Neural cell (in vitro differentiated cells): ENCODE results near the gene COPB2. TPM values are rescaled to one million over a fixed set of nuclear protein-coding genes. Genes with fewer than 3 reads are reported as not detected.

ENCODE experiments used
- H2AFZ ChIP-seq: fragments of 200-600, 300-800 bp; sonication (generic), shearing (Covaris generic); 2 replicates; pipeline ENCODE4 v1.6.0; 2014; ENCODE audit warnings: low read depth, mild to moderate bottlenecking, antibody characterized with exemption, low read length, moderate library complexity
- H3F3A ChIP-seq: fragments of 200-600 bp; shearing (Covaris generic); 2 replicates; pipeline ENCODE4 v1.6.1; 2016; ENCODE audit warnings: mild to moderate bottlenecking, moderate library complexity, mixed read lengths, antibody characterized with exemption, low read length; ENCODE audit not compliant: insufficient read depth, poor library complexity, severe bottlenecking
- H3K27ac ChIP-seq: fragments of 200-600, 300-800 bp; sonication (generic), shearing (Covaris generic); 2 replicates; pipeline ENCODE4 v1.5.1; 2014; ENCODE audit warnings: mild to moderate bottlenecking, low read length, moderate library complexity
- H3K27me3 ChIP-seq: fragments of 300-800, 200-600 bp; sonication (generic), shearing (Covaris generic); 2 replicates; pipeline ENCODE4 v1.6.0; 2014; ENCODE audit warnings: mild to moderate bottlenecking, low read depth, low read length, moderate library complexity; ENCODE audit not compliant: insufficient read depth
- H3K36me3 ChIP-seq: fragments of 300-800, 200-600 bp; sonication (generic), shearing (Covaris generic); 2 replicates; pipeline ENCODE4 v1.5.1; 2014; ENCODE audit warnings: mild to moderate bottlenecking, antibody characterized with exemption, low read length, moderate library complexity; ENCODE audit not compliant: insufficient read depth
- H3K4me2 ChIP-seq: fragments of 300-800, 200-600 bp; sonication (generic), shearing (Covaris generic); 2 replicates; pipeline ENCODE4 v1.6.0; 2014; ENCODE audit warnings: mild to moderate bottlenecking, low read length
- H3K4me3 ChIP-seq: fragments of 300-800, 200-600 bp; sonication (generic), shearing (Covaris generic); 2 replicates; pipeline ENCODE4 v1.5.1; 2014; ENCODE audit warnings: mild to moderate bottlenecking, low read length, moderate library complexity
- H3K79me2 ChIP-seq: fragments of 200-600 bp; shearing (Covaris generic); replicated peaks from 2 replicates; pipeline ENCODE4 v1.6.0; 2014; ENCODE audit warnings: mild to moderate bottlenecking, low read length, moderate library complexity; ENCODE audit not compliant: insufficient read depth
- H3K9ac ChIP-seq: fragments of 300-800, 200-600 bp; sonication (generic), shearing (Covaris generic); 2 replicates; pipeline ENCODE4 v1.6.1; 2016; ENCODE audit warnings: mild to moderate bottlenecking, low read length, mixed read lengths
- H3K9me2 ChIP-seq: fragments of 200-600 bp; shearing (Covaris generic); 2 replicates; pipeline ENCODE4 v1.6.1; 2016; ENCODE audit warnings: mild to moderate bottlenecking, low read length, mixed read lengths; ENCODE audit not compliant: insufficient read depth
- H3K9me3 ChIP-seq: fragments of 200-600, 300-800 bp; sonication (generic), shearing (Covaris generic); 2 replicates; pipeline ENCODE4 v1.6.1; 2016; ENCODE audit warnings: mild to moderate bottlenecking, mixed run types, low read length, moderate library complexity, mixed read lengths
- H4K20me1 ChIP-seq: fragments of 200-600 bp; shearing (Covaris generic); 2 replicates; pipeline ENCODE4 v1.6.1; 2016; ENCODE audit warnings: mild to moderate bottlenecking, mixed run types; ENCODE audit not compliant: insufficient read depth
- CTCF ChIP-seq: fragments of 450-650 bp; IDR thresholded peaks from 2 replicates; pipeline ENCODE4 v1.5.1; 2014; ENCODE audit warnings: antibody characterized with exemption, mild to moderate bottlenecking, moderate library complexity; ENCODE audit not compliant: poor library complexity, severe bottlenecking
- EP300 ChIP-seq: fragments of 450-650 bp; conservative IDR thresholded peaks from 2 replicates; pipeline ENCODE4 v1.6.1; 2014; ENCODE audit warnings: antibody characterized with exemption, mild to moderate bottlenecking, moderate library complexity; ENCODE audit not compliant: poor library complexity, severe bottlenecking
- EZH2 ChIP-seq: fragments of 200-600, 300-800 bp; shearing (Covaris generic), sonication (generic); IDR thresholded peaks from 2 replicates; pipeline ENCODE4 v1.6.1; 2014; ENCODE audit warnings: antibody characterized with exemption, low read length, borderline replicate concordance, mild to moderate bottlenecking; ENCODE audit not compliant: insufficient read depth, poor library complexity, severe bottlenecking
- MXI1 ChIP-seq: fragments of 450-650 bp; conservative IDR thresholded peaks from 2 replicates; pipeline ENCODE4 v1.6.1; 2014; ENCODE audit warnings: antibody characterized with exemption, mild to moderate bottlenecking; ENCODE audit not compliant: poor library complexity, severe bottlenecking
- POLR2AphosphoS5 ChIP-seq: IDR thresholded peaks from 2 replicates; pipeline ENCODE4 v1.6.1; 2012
- RAD21 ChIP-seq: fragments of 450-650 bp; conservative IDR thresholded peaks from 2 replicates; pipeline ENCODE4 v1.6.1; 2014; ENCODE audit warnings: antibody characterized with exemption, mild to moderate bottlenecking, moderate library complexity
- REST ChIP-seq: IDR thresholded peaks from 2 replicates; pipeline ENCODE4 v1.6.1; 2012; ENCODE audit warnings: borderline replicate concordance
- SMC3 ChIP-seq: fragments of 450-650 bp; conservative IDR thresholded peaks from 2 replicates; pipeline ENCODE4 v1.6.1; 2014; ENCODE audit warnings: antibody characterized with exemption, mild to moderate bottlenecking, moderate library complexity; ENCODE audit not compliant: poor library complexity
- TAF1 ChIP-seq: IDR thresholded peaks from 2 replicates; pipeline ENCODE4 v1.6.1; 2012; ENCODE audit warnings: low read depth
- polyA plus RNA-seq: library from polyadenylated mRNA; depleted of rRNA; stranded (reverse); fragments of >200 nt; gene quantifications from 2 replicates; pipeline ENCODE4 v1.2.3, GENCODE V29; 2014

COPB2 gene
- polyA plus RNA-seq, 1 donor from 2014 or later, result 63.5 TPM

DNA sequence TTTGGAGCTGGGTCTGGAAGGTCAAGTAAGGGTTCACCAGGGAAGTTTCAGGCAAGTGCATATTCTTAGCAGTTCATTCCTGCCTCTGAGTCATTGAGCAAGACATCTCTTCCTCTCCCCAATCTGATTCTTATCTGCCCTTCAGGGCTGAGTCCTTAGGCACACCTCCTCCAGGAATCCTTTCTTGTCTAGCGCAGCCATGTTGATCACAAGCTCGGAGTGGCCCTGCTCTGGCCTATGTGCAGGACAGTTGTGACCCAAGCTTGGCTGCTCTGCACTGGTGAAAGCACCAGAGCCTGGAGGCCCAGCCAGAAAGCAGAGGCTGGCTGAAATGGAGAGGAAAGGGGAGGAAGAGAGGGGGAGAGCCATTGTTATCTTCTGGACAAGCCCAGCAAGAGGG lies 76.5 kb downstream of the COPB2 start:
- H3F3A ChIP-seq, result no peaks in the 10 kb centered on the region
- no peak overlapping the region for H2AFZ ChIP-seq
- no peaks in the 10 kb centered on the region for H3K27me3 ChIP-seq
- TF ChIP-seq CTCF, result no peak
- no peak for TF ChIP-seq REST
- no peak for TF ChIP-seq MXI1
- TF ChIP-seq SMC3, result no peak
- no peak for TF ChIP-seq EZH2
- no peak for TF ChIP-seq TAF1
- TF ChIP-seq EP300, result no peak
- H3K9ac ChIP-seq, result no peak overlapping the region
- H3K9me3 ChIP-seq, result no peaks in the 10 kb centered on the region
- no peak overlapping the region for H3K27ac ChIP-seq
- no peaks in the 10 kb centered on the region for H3K36me3 ChIP-seq
- no peaks in the 10 kb centered on the region for H3K9me2 ChIP-seq
- H3K4me3 ChIP-seq, result no peak overlapping the region
- H3K4me2 ChIP-seq, result no peak overlapping the region
- no peaks in the 10 kb centered on the region for H3K79me2 ChIP-seq
- H4K20me1 ChIP-seq, result no peaks in the 10 kb centered on the region

DNA sequence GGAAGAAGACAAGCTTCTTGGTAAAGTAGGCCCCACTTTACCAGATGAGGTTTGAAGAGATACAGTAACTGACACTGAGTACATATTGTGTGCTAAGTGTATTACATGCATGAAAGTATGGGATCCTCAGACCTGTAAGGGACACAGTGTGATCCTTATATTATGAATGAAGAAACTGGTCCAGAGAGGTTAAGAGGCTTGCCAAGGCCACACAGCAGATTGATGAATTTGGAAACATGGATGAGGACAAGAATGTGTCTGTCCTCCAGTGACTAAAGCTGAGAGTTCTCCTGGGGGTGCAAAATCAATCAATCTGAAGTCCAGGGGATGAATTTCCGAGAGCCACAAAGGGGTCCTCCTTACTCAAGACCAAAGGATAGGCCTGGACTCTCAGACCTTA lies 77.0 kb downstream of the COPB2 start:
- Histone ChIP-seq H3K27ac (no peak overlapping the region), H3F3A (no peaks in the 10 kb centered on the region), H3K4me2 (no peak overlapping the region), H4K20me1 (no peaks in the 10 kb centered on the region), H3K36me3 (no peaks in the 10 kb centered on the region), H3K9me2 (no peaks in the 10 kb centered on the region), H2AFZ (no peak overlapping the region), H3K79me2 (no peaks in the 10 kb centered on the region), H3K9me3 (no peaks in the 10 kb centered on the region), H3K27me3 (no peaks in the 10 kb centered on the region), H3K9ac (no peak overlapping the region), H3K4me3 (no peak overlapping the region)
- no peak for TF ChIP-seq REST
- TF ChIP-seq MXI1, result no peak
- TF ChIP-seq EZH2, result no peak
- TF ChIP-seq EP300, result no peak
- no peak for TF ChIP-seq RAD21
- TF ChIP-seq POLR2AphosphoS5, result no peak
- no peak for TF ChIP-seq TAF1
- TF ChIP-seq CTCF, result no peak
- no peak for TF ChIP-seq SMC3
